Panc1 (cell line): Measurements from ENCODE around the gene MEI4. TPM values are rescaled to one million over a fixed set of nuclear protein-coding genes. Genes with fewer than 3 reads are reported as not detected.

ENCODE experiments used
- ATAC-seq: fragments of 200-7000 bp; cut with Tn5 transposase; 2 replicates; pipeline ENCODE4 v1.9.1; 2020; ENCODE audit warnings: mild to moderate bottlenecking, moderate library complexity
- BruUV-seq: library from RNA; stranded (reverse); fragments of 400-500 nt; replicated peaks from 2 replicates; lab custom pipeline; 2021; lab: Mats Ljungman, UMichigan
- CTCF ChIA-PET: fragments of 300-600 bp; sonication (Branson Sonifier 250); formaldehyde crosslinking; loops from one replicate; lab custom pipeline; 2022; ENCODE audit warnings: antibody characterized with exemption; lab: Charles Lee
- POLR2A ChIA-PET: fragments of 300-600 bp; sonication (Branson Sonifier 250); formaldehyde crosslinking; loops from one replicate; lab custom pipeline; 2022; ENCODE audit warnings: antibody characterized with exemption; lab: Charles Lee
- DNase-seq: peaks from one replicate; pipeline ENCODE4 v3.0.0-alpha.2; 2010; ENCODE audit warnings: low read depth, low spot score
- H3K27ac ChIP-seq: 2 replicates; pipeline ENCODE4 v1.5.1; 2011; ENCODE audit warnings: mild to moderate bottlenecking, low read length, inconsistent platforms
- H3K27me3 ChIP-seq: fragments of 200-500 bp; sonication (Bioruptor generic); 2 replicates; pipeline ENCODE4 v1.6.0; 2014; ENCODE audit warnings: low read length, inconsistent platforms; ENCODE audit not compliant: control insufficient read depth, insufficient read depth
- H3K36me3 ChIP-seq: fragments of 200-500 bp; sonication (Bioruptor generic); 2 replicates; pipeline ENCODE4 v1.5.1; 2014; ENCODE audit warnings: inconsistent platforms, mild to moderate bottlenecking, low read length, moderate library complexity; ENCODE audit not compliant: control insufficient read depth, insufficient read depth
- H3K4me1 ChIP-seq: 2 replicates; pipeline ENCODE4 v1.5.1; 2011; ENCODE audit warnings: inconsistent platforms, mild to moderate bottlenecking, low read length, moderate library complexity; ENCODE audit not compliant: control insufficient read depth, insufficient read depth
- H3K4me3 ChIP-seq, 2 experiments: 2 replicates each; pipeline ENCODE4 v1.5.1; 2011 to 2012; ENCODE audit warnings: low read depth in 2 of 2, low read length in 2 of 2, mild to moderate bottlenecking in 2 of 2, inconsistent platforms in 1 of 2, moderate library complexity in 1 of 2
- H3K9me3 ChIP-seq: fragments of 200-500 bp; sonication (Bioruptor generic); 2 replicates; pipeline ENCODE4 v1.5.1; 2014; ENCODE audit warnings: low read depth, mild to moderate bottlenecking, inconsistent platforms, low read length, moderate library complexity; ENCODE audit not compliant: control insufficient read depth, insufficient read depth
- CTCF ChIP-seq: fragments of 450-650 bp; IDR thresholded peaks from 2 replicates; pipeline ENCODE4 v1.5.1; 2017; ENCODE audit warnings: mild to moderate bottlenecking
- POLR2AphosphoS5 ChIP-seq: IDR thresholded peaks from 2 replicates; pipeline ENCODE4 v1.6.1; 2012; ENCODE audit warnings: mild to moderate bottlenecking, low read depth, low read length, moderate library complexity
- SIN3A ChIP-seq: IDR thresholded peaks from 2 replicates; pipeline ENCODE4 v1.6.1; 2012; ENCODE audit warnings: low read depth, mild to moderate bottlenecking, low read length, moderate library complexity, borderline replicate concordance; ENCODE audit not compliant: insufficient read depth
- TCF7L2 ChIP-seq: IDR thresholded peaks from 2 replicates; pipeline ENCODE4 v1.6.1; 2011; ENCODE audit warnings: mild to moderate bottlenecking, low read depth, low read length, inconsistent platforms
- in situ Hi-C: cut with HindIII; loops from 2 replicates; pipeline ENCODE4 v1.10.0; 2016; ENCODE audit warnings: low sequenced_read_pairs, low pct_unique_long_range_greater_than_20kb
- intact Hi-C: fragments of 100-400 bp; cut with micrococcal nuclease; formaldehyde crosslinking; loops from one replicate; pipeline ENCODE4 v1.10.0; 2022; ENCODE audit not compliant: unreplicated experiment
- total RNA-seq: library from RNA; stranded (reverse); gene quantifications from one replicate; pipeline ENCODE4 v1.2.1, GENCODE V29; 2021; ENCODE audit not compliant: unreplicated experiment
- TF ChIP-seq, protein P1 (sequence below), 2 experiments: IDR thresholded peaks; 2 replicates each; pipeline ENCODE4 v1.6.1; 2011 to 2012; ENCODE audit warnings: low read depth in 2 of 2, control low read depth in 1 of 2, low read length in 1 of 2, mild to moderate bottlenecking in 1 of 2, moderate library complexity in 1 of 2; ENCODE audit not compliant: insufficient read depth in 1 of 2

MEI4 gene
- total RNA-seq, 1 experiment from 2014 or later, result 0.05 TPM

DNA sequence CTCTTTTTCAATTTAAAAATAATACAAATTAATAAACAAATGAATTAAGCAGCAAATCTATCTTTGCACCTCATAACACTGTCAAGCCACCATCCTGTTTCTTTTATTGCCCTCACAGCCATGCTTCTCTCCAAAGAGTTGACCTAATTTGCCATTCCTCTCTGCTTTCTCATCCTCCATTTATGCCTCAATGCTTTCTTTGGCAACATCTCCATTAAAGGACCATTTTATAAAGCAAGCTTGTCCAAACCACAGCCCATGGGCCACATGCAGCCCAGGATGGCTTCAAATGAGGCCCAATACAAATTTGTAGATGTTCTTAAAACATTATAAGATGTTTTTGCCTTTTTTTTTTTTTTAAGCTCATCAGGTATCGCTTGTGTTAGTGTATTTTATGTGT lies 26.4 kb upstream of the MEI4 start:
- POLR2A ChIA-PET, result no interaction called here
- H3K9me3 ChIP-seq, result no peaks in the 10 kb centered on the region
- in situ Hi-C loops, result no loop called here
- CTCF ChIA-PET, result no interaction called here
- no peaks in the 10 kb centered on the region for H3K4me1 ChIP-seq
- intact Hi-C loops, result no loop called here
- DNase-seq (no peak), ATAC-seq (no peak)
- H3K27ac ChIP-seq, result no peak overlapping the region
- no peaks in the 10 kb centered on the region for H3K27me3 ChIP-seq
- H3K36me3 ChIP-seq, result no peaks in the 10 kb centered on the region
- BruUV-seq, result no TSS peak
- TF ChIP-seq, protein P1, sequence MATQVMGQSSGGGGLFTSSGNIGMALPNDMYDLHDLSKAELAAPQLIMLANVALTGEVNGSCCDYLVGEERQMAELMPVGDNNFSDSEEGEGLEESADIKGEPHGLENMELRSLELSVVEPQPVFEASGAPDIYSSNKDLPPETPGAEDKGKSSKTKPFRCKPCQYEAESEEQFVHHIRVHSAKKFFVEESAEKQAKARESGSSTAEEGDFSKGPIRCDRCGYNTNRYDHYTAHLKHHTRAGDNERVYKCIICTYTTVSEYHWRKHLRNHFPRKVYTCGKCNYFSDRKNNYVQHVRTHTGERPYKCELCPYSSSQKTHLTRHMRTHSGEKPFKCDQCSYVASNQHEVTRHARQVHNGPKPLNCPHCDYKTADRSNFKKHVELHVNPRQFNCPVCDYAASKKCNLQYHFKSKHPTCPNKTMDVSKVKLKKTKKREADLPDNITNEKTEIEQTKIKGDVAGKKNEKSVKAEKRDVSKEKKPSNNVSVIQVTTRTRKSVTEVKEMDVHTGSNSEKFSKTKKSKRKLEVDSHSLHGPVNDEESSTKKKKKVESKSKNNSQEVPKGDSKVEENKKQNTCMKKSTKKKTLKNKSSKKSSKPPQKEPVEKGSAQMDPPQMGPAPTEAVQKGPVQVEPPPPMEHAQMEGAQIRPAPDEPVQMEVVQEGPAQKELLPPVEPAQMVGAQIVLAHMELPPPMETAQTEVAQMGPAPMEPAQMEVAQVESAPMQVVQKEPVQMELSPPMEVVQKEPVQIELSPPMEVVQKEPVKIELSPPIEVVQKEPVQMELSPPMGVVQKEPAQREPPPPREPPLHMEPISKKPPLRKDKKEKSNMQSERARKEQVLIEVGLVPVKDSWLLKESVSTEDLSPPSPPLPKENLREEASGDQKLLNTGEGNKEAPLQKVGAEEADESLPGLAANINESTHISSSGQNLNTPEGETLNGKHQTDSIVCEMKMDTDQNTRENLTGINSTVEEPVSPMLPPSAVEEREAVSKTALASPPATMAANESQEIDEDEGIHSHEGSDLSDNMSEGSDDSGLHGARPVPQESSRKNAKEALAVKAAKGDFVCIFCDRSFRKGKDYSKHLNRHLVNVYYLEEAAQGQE (IDR thresholded peaks at IDR 0.05; ENCODE audit: insufficient read depth in 1 of 2, low read depth in 2 of 2, low read length in 1 of 2), result no peak
- no peak for TF ChIP-seq TCF7L2
- TF ChIP-seq CTCF, result no peak
- no peak for TF ChIP-seq POLR2AphosphoS5
- TF ChIP-seq SIN3A, result no peak
- H3K4me3 ChIP-seq, result no peak overlapping the region

DNA sequence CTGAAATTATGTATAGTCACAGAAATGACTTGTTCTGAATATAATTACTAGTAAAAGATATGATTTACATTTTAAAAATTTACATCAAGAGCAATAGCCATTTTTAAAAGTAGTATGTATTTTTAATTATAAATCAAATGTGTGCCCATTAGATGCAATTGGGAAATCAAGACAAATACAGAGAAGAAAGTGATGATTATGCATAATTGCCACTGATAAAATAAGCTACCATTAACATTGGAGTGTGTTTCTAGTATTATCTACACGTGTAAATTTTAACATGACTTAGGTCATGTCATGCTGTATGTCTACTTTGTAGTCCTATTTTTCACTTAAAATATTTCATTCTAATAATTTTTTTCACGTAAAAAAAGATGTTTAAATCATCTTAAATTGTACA lies 22.8 kb upstream of the MEI4 start:
- in situ Hi-C loops, result no loop called here
- CTCF ChIA-PET, result no interaction called here
- TF ChIP-seq POLR2AphosphoS5 (no peak), SIN3A (no peak), CTCF (no peak), TCF7L2 (no peak)
- TF ChIP-seq, protein P1 (IDR thresholded peaks at IDR 0.05; ENCODE audit: insufficient read depth in 1 of 2, low read depth in 2 of 2, low read length in 1 of 2), result no peak

More for the DNA sequence above, 22.8 kb upstream of the MEI4 start:
- H3K9me3 ChIP-seq, result no peaks in the 10 kb centered on the region
- no peaks in the 10 kb centered on the region for H3K27me3 ChIP-seq
- no peaks in the 10 kb centered on the region for H3K36me3 ChIP-seq
- ATAC-seq (no peak), DNase-seq (no peak)
- POLR2A ChIA-PET, result no interaction called here
- intact Hi-C loops, result no loop called here
- H3K4me1 ChIP-seq, result no peaks in the 10 kb centered on the region
- no peak overlapping the region for H3K27ac ChIP-seq
- no TSS peak for BruUV-seq
- no peak overlapping the region for H3K4me3 ChIP-seq
